ENCODE data around the gene CPA1. TPM values are rescaled to one million over a fixed set of nuclear protein-coding genes. Genes with fewer than 3 reads are reported as not detected.

Gene CPA1
- total RNA-seq, 2 experiments from 2014 or later, result not detected

GRCh38 chr7:130401101-130401500 is 20.8 kb downstream of the CPA1 start:
- H3K4me1 ChIP-seq (ENCODE audit: insufficient read depth, low read length), result no peaks in the 10 kb centered on the region
- H3K9me3 ChIP-seq (ENCODE audit: control insufficient read depth in 1 of 2, insufficient read depth in 1 of 2, low read length in 2 of 2), result no peaks in the 10 kb centered on the region
- DNase-seq (no peak), ATAC-seq (ENCODE audit: poor library complexity) (no peak)
- no peaks in the 10 kb centered on the region for H3K27me3 ChIP-seq (ENCODE audit: control insufficient read depth in 1 of 2, insufficient read depth in 2 of 2, low read length in 2 of 2)
- peaks cover 54% of the 10 kb centered on the region for H3K36me3 Mint-ChIP-seq (ENCODE audit: low read depth)
- peaks cover 5% of the 10 kb centered on the region for H3K36me3 ChIP-seq (ENCODE audit: insufficient read depth, low read length)
- H3K27me3 Mint-ChIP-seq, result no peaks in the 10 kb centered on the region
- H3K4me1 Mint-ChIP-seq (ENCODE audit: low read depth), result peaks cover under 1% of the 10 kb centered on the region
- H3K27ac ChIP-seq (ENCODE audit: low read depth in 1 of 2, low read length in 2 of 2), result no peak overlapping the region
- CTCF ChIA-PET, result no interaction called here
- no peak for TF ChIP-seq CTCF (IDR thresholded peaks at IDR 0.05)
- H3K4me3 Mint-ChIP-seq, result no peak overlapping the region
- POLR2A ChIA-PET, result interaction anchor here (1.1 kb wide), 1 partner anchor 12 kb away, joined by 3 read pairs; no protein-coding TSS in a partner anchor
- H3K27ac Mint-ChIP-seq, result no peak overlapping the region
- intact Hi-C loops (cut with DNase I, micrococcal nuclease), result loop anchor here in 1 of 2 experiments (5.0 kb wide), 1 partner anchor 86 kb away; no protein-coding TSS in a partner anchor
- H3K9me3 Mint-ChIP-seq, result no peaks in the 10 kb centered on the region
- H3K4me3 ChIP-seq (ENCODE audit: low read length), result no peak overlapping the region

- Mint-ChIP-seq H3K4me3 (no peak overlapping the region), H3K4me1 (ENCODE audit: low read depth) (no peaks in the 10 kb centered on the region), H3K27me3 (no peaks in the 10 kb centered on the region), H3K9me3 (no peaks in the 10 kb centered on the region), H3K36me3 (ENCODE audit: low read depth) (peaks cover 52% of the 10 kb centered on the region), H3K27ac (no peak overlapping the region)
- H3K4me1 ChIP-seq (ENCODE audit: insufficient read depth, low read length), result no peaks in the 10 kb centered on the region
- no peaks in the 10 kb centered on the region for H3K9me3 ChIP-seq (ENCODE audit: control insufficient read depth in 1 of 2, insufficient read depth in 1 of 2, low read length in 2 of 2)
- no peaks in the 10 kb centered on the region for H3K27me3 ChIP-seq (ENCODE audit: control insufficient read depth in 1 of 2, insufficient read depth in 2 of 2, low read length in 2 of 2)
- no peak for TF ChIP-seq CTCF (IDR thresholded peaks at IDR 0.05)
- intact Hi-C loops (cut with DNase I, micrococcal nuclease), result loop anchor here in 1 of 2 experiments (5.0 kb wide), 1 partner anchor 86 kb away; no protein-coding TSS in a partner anchor
- no peak for ATAC-seq (ENCODE audit: poor library complexity)
- CTCF ChIA-PET, result no interaction called here
- H3K36me3 ChIP-seq (ENCODE audit: insufficient read depth, low read length), result peaks cover 5% of the 10 kb centered on the region
- POLR2A ChIA-PET, result interaction anchor here (1.1 kb wide), 1 partner anchor 12 kb away, joined by 3 read pairs; no protein-coding TSS in a partner anchor
- no peak overlapping the region for H3K27ac ChIP-seq (ENCODE audit: low read depth in 1 of 2, low read length in 2 of 2)
- no peak overlapping the region for H3K4me3 ChIP-seq (ENCODE audit: low read length)
- DNase-seq, result no peak
Measured at GRCh38 chr7:130401578-130401977, 21.3 kb downstream of the CPA1 start.

- H3K9me3 ChIP-seq (ENCODE audit: control insufficient read depth in 1 of 2, insufficient read depth in 1 of 2, low read length in 2 of 2), result no peaks in the 10 kb centered on the region
- Mint-ChIP-seq H3K9me3 (no peaks in the 10 kb centered on the region), H3K27ac (no peak overlapping the region), H3K27me3 (no peaks in the 10 kb centered on the region), H3K4me3 (no peak overlapping the region), H3K36me3 (ENCODE audit: low read depth) (peaks cover 36% of the 10 kb centered on the region), H3K4me1 (ENCODE audit: low read depth) (peaks cover 7% of the 10 kb centered on the region)
- intact Hi-C loops (cut with DNase I, micrococcal nuclease), result no loop called here
- H3K4me1 ChIP-seq (ENCODE audit: insufficient read depth, low read length), result no peaks in the 10 kb centered on the region
- H3K27ac ChIP-seq (ENCODE audit: low read depth in 1 of 2, low read length in 2 of 2), result no peak overlapping the region
- CTCF ChIA-PET, result interaction anchor here (1.4 kb wide), 1 partner anchor 10 kb away, joined by 4 read pairs; no protein-coding TSS in a partner anchor
- peaks cover 5% of the 10 kb centered on the region for H3K36me3 ChIP-seq (ENCODE audit: insufficient read depth, low read length)
- POLR2A ChIA-PET, result no interaction called here
- no peaks in the 10 kb centered on the region for H3K27me3 ChIP-seq (ENCODE audit: control insufficient read depth in 1 of 2, insufficient read depth in 2 of 2, low read length in 2 of 2)
- TF ChIP-seq CTCF (IDR thresholded peaks at IDR 0.05), result no peak
- no peak overlapping the region for H3K4me3 ChIP-seq (ENCODE audit: low read length)
- ATAC-seq (ENCODE audit: poor library complexity) (no peak), DNase-seq (no peak)
Measured at GRCh38 chr7:130405003-130405402, 24.7 kb downstream of the CPA1 start.
